ENCODE measurements around the gene CETP. TPM values are rescaled to one million over a fixed set of nuclear protein-coding genes. Genes with fewer than 3 reads are reported as not detected.
"Not testable (repeated sequence)": the region's sequence is repeated elsewhere in the genome, so short reads cannot be mapped to it uniquely, and the experiment has no call there.

The CETP gene
- total RNA-seq, 4 donors from 2014 or later, result not detected

DNA sequence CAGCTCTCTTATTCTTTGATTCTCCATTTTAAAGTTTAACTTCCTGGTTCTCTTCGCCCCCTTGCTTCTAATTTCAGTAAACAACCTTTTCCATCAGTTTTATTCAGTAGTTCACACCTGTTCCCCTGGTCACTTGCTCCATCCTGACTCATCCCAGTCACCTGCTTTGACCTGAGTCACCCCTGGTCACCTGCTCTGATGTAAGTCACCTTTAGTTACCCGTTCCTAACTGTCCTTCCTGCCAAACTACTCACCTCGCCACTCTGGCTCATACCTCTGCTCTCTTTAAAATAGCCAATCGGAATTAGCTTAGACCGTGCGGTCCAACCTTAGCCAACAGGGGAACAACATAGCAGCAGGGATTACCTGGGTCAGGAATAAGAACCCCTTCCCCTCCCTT lies 22.9 kb downstream of the CETP start:
- in situ Hi-C loops (cut with MboI; ENCODE audit: low sequenced_read_pairs in 4 of 4), result no loop called here
- peak overlapping the region in 1 of 4 donors; percentile 61 for H3K27ac ChIP-seq
- DNase-seq, result no peak
- H3K4me1 ChIP-seq, result peaks cover 5 to 12% of the 10 kb centered on the region in 2 donors
- H3K4me3 ChIP-seq, result no peak overlapping the region
- ATAC-seq, result no peak
- H3K27me3 ChIP-seq, result no peaks in the 10 kb centered on the region
- H3K36me3 ChIP-seq, result no peaks in the 10 kb centered on the region
- TF ChIP-seq, protein P1, sequence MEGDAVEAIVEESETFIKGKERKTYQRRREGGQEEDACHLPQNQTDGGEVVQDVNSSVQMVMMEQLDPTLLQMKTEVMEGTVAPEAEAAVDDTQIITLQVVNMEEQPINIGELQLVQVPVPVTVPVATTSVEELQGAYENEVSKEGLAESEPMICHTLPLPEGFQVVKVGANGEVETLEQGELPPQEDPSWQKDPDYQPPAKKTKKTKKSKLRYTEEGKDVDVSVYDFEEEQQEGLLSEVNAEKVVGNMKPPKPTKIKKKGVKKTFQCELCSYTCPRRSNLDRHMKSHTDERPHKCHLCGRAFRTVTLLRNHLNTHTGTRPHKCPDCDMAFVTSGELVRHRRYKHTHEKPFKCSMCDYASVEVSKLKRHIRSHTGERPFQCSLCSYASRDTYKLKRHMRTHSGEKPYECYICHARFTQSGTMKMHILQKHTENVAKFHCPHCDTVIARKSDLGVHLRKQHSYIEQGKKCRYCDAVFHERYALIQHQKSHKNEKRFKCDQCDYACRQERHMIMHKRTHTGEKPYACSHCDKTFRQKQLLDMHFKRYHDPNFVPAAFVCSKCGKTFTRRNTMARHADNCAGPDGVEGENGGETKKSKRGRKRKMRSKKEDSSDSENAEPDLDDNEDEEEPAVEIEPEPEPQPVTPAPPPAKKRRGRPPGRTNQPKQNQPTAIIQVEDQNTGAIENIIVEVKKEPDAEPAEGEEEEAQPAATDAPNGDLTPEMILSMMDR (IDR thresholded peaks at IDR 0.05 in 4 of 5, conservative IDR thresholded peaks at IDR 0.05 in 1 of 5), result no peak
- no peaks in the 10 kb centered on the region for H3K9me3 ChIP-seq
- intact Hi-C loops (cut with DNase I; ENCODE audit: low total_unique reads), result loop anchor here (5.0 kb wide), 2 partner anchors 52 to 313 kb away; partner anchors contain the start of gene HERPUD1

DNA sequence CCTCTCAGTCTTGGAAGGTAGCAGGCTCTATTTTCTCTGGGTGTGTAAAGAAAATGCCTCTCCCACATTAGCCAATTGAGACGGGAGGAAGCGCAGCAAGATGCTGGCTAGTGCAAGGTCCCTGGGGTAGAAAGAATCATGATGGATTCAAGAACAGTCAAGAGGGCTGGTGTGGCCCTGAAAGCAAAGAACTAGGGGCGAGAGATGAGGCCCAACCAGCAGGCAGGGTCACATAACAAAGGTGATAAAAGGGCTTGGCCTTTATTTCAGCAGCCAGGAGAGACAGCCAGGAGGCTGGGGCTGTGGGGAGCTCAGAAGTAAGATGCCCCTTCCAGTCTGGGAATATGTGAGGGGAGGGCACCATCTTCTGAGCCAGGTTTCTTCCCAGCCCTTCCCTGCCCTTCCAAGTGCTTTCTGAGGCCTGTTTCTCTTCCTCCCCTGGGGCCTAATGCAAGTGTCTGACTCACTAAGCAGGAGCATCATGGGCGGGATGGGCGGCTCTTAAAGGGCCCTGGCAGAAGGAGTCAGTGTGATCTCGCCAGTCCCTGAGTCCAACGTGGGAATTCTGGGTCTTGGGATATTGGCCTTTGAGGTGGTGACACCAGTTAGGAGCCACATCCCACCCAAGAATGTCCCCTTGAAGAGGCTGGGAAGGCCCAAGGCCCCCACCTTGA lies 23.7 kb downstream of the CETP start:
- Histone ChIP-seq H3K36me3 (no peaks in the 10 kb centered on the region), H3K27me3 (no peaks in the 10 kb centered on the region), H3K9me3 (no peaks in the 10 kb centered on the region), H3K27ac (peak overlapping the region; percentile 61 to 69 (median 66)), H3K4me3 (no peak overlapping the region), H3K4me1 (peaks cover 13 to 18% of the 10 kb centered on the region in 2 donors)
- DNase-seq (peak; percentile 29 to 63), ATAC-seq (peak in 1 of 2 donors; percentile 27)
- TF ChIP-seq, protein P1 (IDR thresholded peaks at IDR 0.05 in 4 of 5, conservative IDR thresholded peaks at IDR 0.05 in 1 of 5), result no peak
- TF ChIP-seq POLR2A (IDR thresholded peaks at IDR 0.05), result no peak
- intact Hi-C loops (cut with DNase I; ENCODE audit: low total_unique reads) (loop anchor here (5.0 kb wide), 2 partner anchors 53 to 312 kb away; partner anchors contain the start of gene HERPUD1), in situ Hi-C loops (cut with MboI; ENCODE audit: low sequenced_read_pairs in 4 of 4) (no loop called here)

DNA sequence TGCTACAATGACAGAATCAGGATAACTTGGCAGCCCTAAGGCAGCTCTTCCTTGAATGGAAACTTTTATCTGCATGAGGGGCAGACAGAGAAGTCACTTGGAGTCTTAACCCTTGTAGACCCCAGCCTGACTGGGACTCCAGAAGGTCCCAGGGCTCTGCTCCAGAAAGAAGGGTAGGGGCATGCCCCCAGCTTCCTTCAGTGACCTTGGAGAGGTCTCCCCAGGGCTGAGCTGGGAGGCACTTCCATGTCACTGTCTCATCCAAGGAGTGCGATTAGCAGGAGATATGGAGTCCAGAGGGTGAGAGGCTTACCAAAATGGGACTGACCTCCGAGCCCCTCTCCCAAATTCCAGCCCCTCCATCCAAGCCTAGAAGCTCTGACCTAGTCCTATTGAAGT lies 24.2 kb downstream of the CETP start:
- intact Hi-C loops (cut with DNase I; ENCODE audit: low total_unique reads), result loop anchor here (5.0 kb wide), 2 partner anchors 54 to 311 kb away; partner anchors contain the start of gene HERPUD1
- no peaks in the 10 kb centered on the region for H3K27me3 ChIP-seq
- in situ Hi-C loops (cut with MboI; ENCODE audit: low sequenced_read_pairs in 4 of 4), result no loop called here
- H3K36me3 ChIP-seq, result no peaks in the 10 kb centered on the region
- no peak overlapping the region for H3K4me3 ChIP-seq
- H3K9me3 ChIP-seq, result no peaks in the 10 kb centered on the region
- H3K27ac ChIP-seq, result peak overlapping the region; percentile 61 to 69 (median 66)
- TF ChIP-seq POLR2A (IDR thresholded peaks at IDR 0.05), result no peak
- TF ChIP-seq, protein P1 (IDR thresholded peaks at IDR 0.05 in 4 of 5, conservative IDR thresholded peaks at IDR 0.05 in 1 of 5), result no peak
- ATAC-seq, result no peak
- DNase-seq, result no peak
- H3K4me1 ChIP-seq, result peaks cover 16 to 21% of the 10 kb centered on the region in 2 donors

DNA sequence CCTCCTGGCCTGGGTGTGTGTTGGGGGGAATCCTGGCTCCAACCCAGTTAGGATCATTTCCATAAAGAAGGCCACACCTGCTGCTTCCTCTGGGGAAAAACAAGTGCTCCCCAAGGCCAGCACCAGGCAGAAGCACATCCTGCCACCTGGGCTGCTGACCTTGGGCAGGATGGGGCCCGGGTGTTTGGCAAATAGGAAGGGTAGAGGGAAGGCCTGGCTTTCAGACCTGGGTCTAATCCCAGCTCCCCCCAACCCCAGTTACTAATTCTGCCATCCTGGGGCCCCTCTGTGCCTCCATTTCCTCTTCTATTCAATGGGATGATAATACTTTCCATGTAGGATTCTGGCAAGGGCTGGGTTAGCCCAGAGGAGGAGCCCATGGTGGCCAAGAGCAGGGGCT lies 24.6 kb downstream of the CETP start:
- H3K27ac ChIP-seq, result peak overlapping the region; percentile 61 to 69 (median 66)
- DNase-seq, result no peak
- no peak for ATAC-seq
- no peak overlapping the region for H3K4me3 ChIP-seq
- no peak for TF ChIP-seq POLR2A (IDR thresholded peaks at IDR 0.05)
- TF ChIP-seq, protein P1 (IDR thresholded peaks at IDR 0.05 in 4 of 5, conservative IDR thresholded peaks at IDR 0.05 in 1 of 5), result no peak
- H3K9me3 ChIP-seq, result no peaks in the 10 kb centered on the region
- in situ Hi-C loops (cut with MboI; ENCODE audit: low sequenced_read_pairs in 4 of 4) (no loop called here), intact Hi-C loops (cut with DNase I; ENCODE audit: low total_unique reads) (loop anchor here (5.0 kb wide), 2 partner anchors 54 to 311 kb away; partner anchors contain the start of gene HERPUD1)
- H3K36me3 ChIP-seq, result no peaks in the 10 kb centered on the region
- peaks cover 16 to 21% of the 10 kb centered on the region in 2 donors for H3K4me1 ChIP-seq
- H3K27me3 ChIP-seq, result no peaks in the 10 kb centered on the region

DNA sequence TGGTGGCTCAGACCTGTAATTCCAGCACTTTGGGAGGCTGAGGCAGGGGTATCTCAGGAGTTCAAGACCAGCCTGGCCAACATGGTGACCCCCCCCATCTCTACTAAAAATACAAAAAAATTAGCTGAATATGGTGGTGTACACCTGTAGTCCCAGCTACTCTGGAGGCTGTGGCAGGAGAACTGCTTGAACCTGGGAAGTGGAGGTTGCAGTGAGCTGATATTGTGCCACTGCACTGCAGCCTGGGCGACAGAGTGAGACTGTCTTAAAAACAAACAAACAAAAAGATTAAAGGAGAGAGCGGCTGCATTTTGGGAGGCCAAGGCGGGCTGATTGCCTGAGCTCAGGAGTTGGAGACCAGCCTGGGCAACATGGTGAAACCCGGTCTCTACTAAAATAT lies 25.2 kb downstream of the CETP start:
- Histone ChIP-seq H3K4me1 (peaks cover 16 to 21% of the 10 kb centered on the region in 2 donors), H3K27ac (peak overlapping the region in 3 of 4 donors; percentile 61 to 69 (median 69))
- ATAC-seq; H3K4me3 ChIP-seq; H3K36me3 ChIP-seq; H3K27me3 ChIP-seq; in situ Hi-C loops (cut with MboI; ENCODE audit: low sequenced_read_pairs in 4 of 4); H3K9me3 ChIP-seq; DNase-seq: not testable (repeated sequence)
- intact Hi-C loops (cut with DNase I; ENCODE audit: low total_unique reads), result loop anchor here (5.0 kb wide), 2 partner anchors 55 to 310 kb away; partner anchors contain the start of gene HERPUD1
